Measurements from ENCODE around the gene RCSD1. TPM values are rescaled to one million over a fixed set of nuclear protein-coding genes. Genes with fewer than 3 reads are reported as not detected.

The RCSD1 gene
- total and polyA plus RNA-seq, 2 donors (not counting 3 experiments of a cell fraction or from before 2014, with no cell fraction given) = 0.08 to 1.00 TPM

- no peak for FAIRE-seq
- no peak overlapping the region for H2AFZ ChIP-seq (ENCODE audit: low read depth, low read length)
- H3K4me1 ChIP-seq (ENCODE audit: control insufficient read depth, extremely low read depth, insufficient read depth, low read length) = no peaks in the 10 kb centered on the region
- H3K27ac ChIP-seq (ENCODE audit: insufficient read depth, low read depth, low read length) = no peak overlapping the region
- no peaks in the 10 kb centered on the region for H3K36me3 ChIP-seq (ENCODE audit: control insufficient read depth in 2 of 2, extremely low read depth in 1 of 2, insufficient read depth in 2 of 2, low read length in 2 of 2)
- CTCF ChIA-PET = no interaction called here
- dilution Hi-C loops (cut with MboI; ENCODE audit: extremely low pct_ligation_motif_present, low sequenced_read_pairs) (no loop called here), intact Hi-C loops (cut with micrococcal nuclease) (no loop called here)
- H3K4me3 ChIP-seq (replicated peaks in 1 of 3; ENCODE audit: insufficient read depth in 1 of 3, low read depth in 1 of 3, low read length in 3 of 3) = no peak overlapping the region
- H3K9ac ChIP-seq (replicated peaks; ENCODE audit: extremely low read depth, insufficient read depth, low read length) = no peak overlapping the region
- no peaks in the 10 kb centered on the region for H4K20me1 ChIP-seq (replicated peaks; ENCODE audit: control insufficient read depth, extremely low read depth, insufficient read depth, low read length)
- BruUV-seq (replicated peaks) = no TSS peak
- H3K79me2 ChIP-seq (ENCODE audit: control insufficient read depth, insufficient read depth, low read length) = no peaks in the 10 kb centered on the region
- H3K9me1 ChIP-seq (replicated peaks; ENCODE audit: control insufficient read depth, extremely low read depth, insufficient read depth, low read length) = no peaks in the 10 kb centered on the region
- no peak for TF ChIP-seq CTCF (IDR thresholded peaks at IDR 0.05; ENCODE audit: extremely low read depth in 1 of 2, insufficient read depth in 1 of 2, low read depth in 1 of 2, low read length in 2 of 2)
- TF ChIP-seq FOS (IDR thresholded peaks at IDR 0.05; ENCODE audit: borderline replicate concordance, insufficient read depth, low read length) = no peak
- TF ChIP-seq POLR2AphosphoS5 (IDR thresholded peaks at IDR 0.05; ENCODE audit: insufficient read depth, low read depth, low read length) = no peak
- TF ChIP-seq EZH2 (IDR thresholded peaks at IDR 0.05; ENCODE audit: borderline replicate concordance, low read depth, low read length, severe bottlenecking) = no peak
- no peak for TF ChIP-seq JUN (IDR thresholded peaks at IDR 0.05; ENCODE audit: borderline replicate concordance, insufficient read depth, insufficient read length, low read depth)
- TF ChIP-seq POLR2A (IDR thresholded peaks at IDR 0.05; ENCODE audit: low read depth, low read length) = no peak
- no peak for TF ChIP-seq MAX (IDR thresholded peaks at IDR 0.05; ENCODE audit: insufficient read depth, insufficient read length)
- no peak for TF ChIP-seq GATA2 (IDR thresholded peaks at IDR 0.05; ENCODE audit: insufficient read depth, insufficient read length, low read depth, low read length)
- no peak for TF ChIP-seq MYC (IDR thresholded peaks at IDR 0.05; ENCODE audit: low read depth, low read length)
- DNase-seq (ENCODE audit: low read depth, low spot score) = no peak
- H3K9me3 ChIP-seq (replicated peaks; ENCODE audit: control insufficient read depth, insufficient read depth, low read length) = no peaks in the 10 kb centered on the region
- H3K4me2 ChIP-seq (ENCODE audit: insufficient read depth, low read length) = no peak overlapping the region
- peaks cover 8% of the 10 kb centered on the region in 2 experiments for H3K27me3 ChIP-seq (ENCODE audit: control insufficient read depth in 2 of 2, insufficient read depth in 2 of 2, low read length in 2 of 2)
- POLR2A ChIA-PET = no interaction called here
These were observed 8.0 kb downstream of the RCSD1 start for GRCh38 chr1:167638064-167638463.
